Activated CD4-positive, alpha-beta T cell treated with anti-CD3 and anti-CD28 coated beads for 48 hours (primary cell): ENCODE results near the gene GAS2.
A peak's percentile ranks its signal among the peaks of the same experiment; 100 is the strongest.

Experiments
- DNase-seq: peaks from one replicate; pipeline ENCODE4 v3.0.0-alpha.2; 2020

Gene GAS2

GRCh38 chr11:22792497-22792896 lies 126.1 kb downstream of the GAS2 start:
- DNase-seq = peak; percentile 4

GRCh38 chr11:22795914-22796313 lies 129.5 kb downstream of the GAS2 start:
- no peak for DNase-seq

DNA sequence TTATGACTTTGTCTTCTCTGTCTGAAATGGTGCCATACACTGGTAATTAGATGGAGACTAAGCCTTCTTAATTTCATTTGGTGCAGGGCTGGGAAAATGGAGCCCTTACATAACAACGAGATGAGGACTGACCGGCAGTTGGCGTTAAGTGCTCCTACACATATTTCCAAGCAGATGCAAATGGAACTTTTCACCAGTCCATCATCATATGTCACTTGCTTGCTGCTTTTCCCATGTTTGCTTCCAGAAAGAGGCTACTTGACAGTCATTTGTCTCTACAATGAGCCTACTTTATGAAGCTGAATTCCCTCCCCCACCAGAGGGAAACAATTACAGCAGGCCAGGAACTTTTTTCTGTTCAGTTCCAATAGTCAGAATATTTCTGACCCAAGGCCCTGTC lies 130.6 kb downstream of the GAS2 start:
- no peak for DNase-seq

- no peak for DNase-seq
Observed at GRCh38 chr11:22798901-22799300, 132.5 kb downstream of the GAS2 start.

DNA sequence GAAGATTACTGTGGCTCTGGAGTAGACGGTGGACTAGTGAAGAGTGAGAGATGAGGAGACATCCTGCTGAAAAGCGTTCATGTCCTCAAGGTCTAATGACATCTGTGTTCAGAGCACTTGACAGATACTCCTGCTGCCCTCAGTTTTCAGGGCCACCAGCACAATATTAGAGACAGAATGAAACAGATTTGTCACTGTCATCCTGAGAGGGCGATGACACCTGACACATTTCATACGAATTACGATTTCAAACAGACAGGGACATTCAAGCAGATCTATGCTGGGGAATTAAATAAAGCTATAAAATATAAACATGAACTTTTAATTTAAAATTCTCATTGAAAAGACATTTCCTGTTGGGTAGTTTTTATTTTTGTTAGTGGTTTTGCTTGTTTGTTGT lies 134.1 kb downstream of the GAS2 start:
- DNase-seq = no peak

DNA sequence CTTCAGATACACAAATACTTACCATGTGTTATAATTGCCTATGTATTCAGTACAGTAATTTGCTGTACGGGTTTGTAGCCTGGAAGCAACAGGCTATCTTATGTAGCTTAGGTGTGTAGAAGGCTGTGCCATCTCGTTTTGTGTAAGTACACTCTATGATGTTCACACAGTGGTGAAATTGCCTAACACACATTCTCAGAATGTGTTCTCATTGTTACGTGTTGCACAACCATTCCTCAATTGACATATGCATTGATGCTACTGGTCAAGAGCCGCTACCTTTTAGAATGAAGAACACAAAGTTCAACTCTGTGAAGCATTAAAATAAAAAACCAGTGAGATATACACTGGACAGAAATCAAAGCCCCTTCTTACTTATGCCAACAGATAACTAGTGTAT lies 136.4 kb downstream of the GAS2 start:
- DNase-seq = no peak

GRCh38 chr11:22807391-22807790 lies 141.0 kb downstream of the GAS2 start:
- DNase-seq = no peak

DNA sequence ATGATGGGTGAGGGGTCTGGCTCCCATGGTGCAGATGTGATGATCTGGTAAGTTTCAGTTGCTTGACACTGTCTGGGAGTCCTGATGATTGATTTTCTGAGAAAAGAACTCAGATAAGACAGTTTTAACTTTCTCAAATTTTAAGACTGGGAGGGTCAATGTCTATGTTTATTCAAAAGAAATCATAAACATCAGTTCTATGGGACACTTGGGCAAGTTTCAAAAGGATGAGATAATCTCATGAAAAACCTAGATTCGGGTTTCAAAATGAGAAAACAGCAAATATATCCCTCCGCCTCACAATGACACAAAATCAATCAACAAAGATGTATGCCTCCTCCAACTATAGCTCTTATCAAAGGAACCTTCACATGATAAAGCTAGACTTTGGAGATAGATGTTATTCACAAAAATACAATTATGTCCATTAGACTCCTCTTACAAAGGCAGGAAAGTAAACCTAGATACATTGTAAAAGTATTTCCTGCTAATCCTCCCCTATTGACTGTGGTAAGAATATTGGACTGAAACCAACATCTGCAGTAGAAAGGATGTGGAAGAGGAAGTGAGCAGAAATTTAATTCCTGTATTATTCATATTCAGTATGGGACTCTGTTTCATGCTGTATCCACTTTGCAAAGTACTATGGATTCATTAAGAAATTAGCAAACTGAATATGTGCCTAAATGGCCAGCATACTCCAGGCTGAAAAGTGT lies 141.6 kb downstream of the GAS2 start:
- no peak for DNase-seq

DNA sequence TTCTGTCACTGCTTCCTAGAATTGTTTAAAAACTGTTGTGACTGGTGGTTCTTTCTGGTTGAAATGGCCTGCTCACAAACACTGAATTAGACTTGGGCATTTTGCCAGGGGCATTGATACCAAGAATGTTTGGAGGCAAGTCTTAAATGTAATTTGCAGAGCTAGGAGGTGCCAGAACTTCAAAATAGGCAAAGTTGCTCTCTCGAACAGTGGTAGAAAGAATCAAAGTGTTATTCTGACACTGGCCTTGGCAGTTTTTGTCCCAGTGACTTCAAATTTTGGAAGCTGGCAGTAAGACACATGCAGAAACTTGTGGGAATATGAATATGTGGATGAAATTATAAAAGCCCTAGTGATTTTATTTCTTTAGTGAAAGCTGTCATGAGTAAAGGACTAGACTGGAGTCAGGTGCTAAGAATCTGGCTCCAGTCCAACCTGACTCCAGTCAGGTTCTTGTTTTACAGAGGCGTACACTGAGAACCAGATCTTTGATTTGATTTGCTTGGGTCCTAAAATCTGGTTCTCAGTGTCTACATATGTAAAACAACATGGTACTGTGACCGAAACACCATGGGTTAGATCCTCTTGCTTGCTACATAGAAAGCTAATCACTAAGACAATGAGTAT lies 142.3 kb downstream of the GAS2 start:
- no peak for DNase-seq

- no peak for DNase-seq
Observed at GRCh38 chr11:22809893-22810292, 143.5 kb downstream of the GAS2 start.

DNA sequence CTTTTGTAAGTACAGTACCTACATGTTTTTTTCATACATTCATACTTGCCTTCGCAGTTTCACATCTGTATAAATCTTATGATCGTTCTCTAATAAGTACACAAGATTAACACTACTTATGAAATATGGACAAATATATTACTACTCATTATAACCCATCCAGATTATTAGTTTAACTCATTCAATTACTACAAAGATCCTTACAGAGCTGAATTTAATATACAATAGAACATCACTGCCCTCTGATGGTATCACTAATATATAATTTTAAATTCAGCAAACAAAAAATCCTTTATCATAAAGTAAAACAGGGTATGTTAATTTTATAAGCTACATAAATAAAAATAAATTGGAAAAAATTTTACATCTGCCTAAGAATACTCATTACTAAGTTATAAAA lies 155.8 kb downstream of the GAS2 start:
- DNase-seq = no peak

GRCh38 chr11:22828373-22828772 lies 162.0 kb downstream of the GAS2 start:
- DNase-seq = no peak

- DNase-seq = peak; percentile 96
Observed at GRCh38 chr11:22829231-22830081, 163.0 kb downstream of the GAS2 start, which contains the start of gene SVIP. Gene SVIP, minus strand, starts transcription at chr11:22829801. Its CDS starts 53 bp downstream, at chr11:22829748.

GRCh38 chr11:22830082-22830414 lies 163.6 kb downstream of the GAS2 start:
- no peak for DNase-seq

DNA sequence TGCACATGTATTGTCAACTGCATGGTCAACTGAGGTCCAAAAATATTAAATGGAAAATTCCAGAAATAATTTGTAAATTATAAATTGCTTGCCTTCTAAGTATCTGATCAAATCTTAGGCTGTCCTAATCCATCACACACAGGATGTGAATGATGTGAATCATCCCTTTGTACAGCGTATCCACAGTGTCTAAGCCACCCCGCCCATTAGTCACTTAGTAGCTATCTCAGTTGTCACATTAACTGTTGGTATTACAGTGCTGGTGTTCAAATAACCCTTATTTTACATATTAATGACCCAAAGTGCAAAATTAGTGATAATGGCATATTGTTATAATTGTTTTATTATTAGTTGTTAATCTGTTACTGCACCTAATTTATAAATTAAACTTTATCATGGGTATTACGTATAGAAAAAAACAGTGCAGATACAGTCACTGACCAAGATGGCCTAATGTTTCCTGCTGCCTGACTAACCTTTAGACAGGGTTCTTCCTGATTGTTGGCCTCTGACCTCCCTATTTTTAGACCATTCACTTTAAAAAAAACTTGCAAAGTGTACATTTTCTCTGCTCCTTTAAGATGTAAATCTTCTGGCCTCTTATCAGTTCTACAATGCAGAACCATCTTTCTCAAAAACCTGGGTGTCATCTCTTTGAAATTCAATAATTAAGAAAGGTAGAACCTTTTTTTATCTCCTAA lies 166.1 kb downstream of the GAS2 start:
- DNase-seq = peak; percentile 17

GRCh38 chr11:22846726-22847125 lies 180.3 kb downstream of the GAS2 start:
- DNase-seq = no peak

DNA sequence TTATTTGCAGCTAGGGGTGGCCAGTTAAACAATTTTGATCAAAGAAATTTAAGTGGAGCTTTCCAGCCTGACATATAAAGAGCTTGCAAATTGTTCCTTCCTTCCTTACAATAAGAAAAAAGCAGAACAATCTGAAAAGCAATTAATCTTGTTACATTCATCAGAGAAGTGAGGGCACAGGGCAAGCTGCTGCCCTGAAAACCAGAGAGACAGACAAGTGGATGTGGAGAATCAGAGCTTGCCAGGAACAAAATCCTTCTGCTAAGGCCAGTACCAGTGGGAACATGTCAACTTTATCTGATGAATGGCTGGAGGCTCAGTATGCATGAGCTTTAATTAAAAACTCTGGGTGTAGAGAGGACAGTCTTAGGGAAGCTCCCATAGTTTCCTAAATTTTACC lies 185.1 kb downstream of the GAS2 start:
- no peak for DNase-seq

DNA sequence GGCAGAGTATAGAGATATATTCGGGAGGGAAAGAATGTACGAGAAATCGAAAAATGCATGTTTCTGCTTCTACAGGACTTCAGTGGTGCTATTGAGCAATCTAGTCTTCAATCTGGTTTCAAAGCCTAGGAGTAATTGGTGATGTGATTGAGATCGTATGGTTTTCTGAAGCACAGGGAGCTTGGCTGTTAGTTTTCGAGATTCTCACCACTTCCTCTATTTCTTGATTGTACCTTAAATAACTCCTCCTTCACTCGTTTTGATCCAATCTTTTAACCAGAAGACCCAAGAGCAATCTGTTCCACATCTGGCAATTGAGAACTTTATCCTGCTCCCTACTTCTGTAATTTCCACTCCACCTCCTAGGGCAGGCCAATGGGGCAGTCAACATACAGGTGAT lies 193.3 kb downstream of the GAS2 start:
- no peak for DNase-seq

- DNase-seq = no peak
Observed at GRCh38 chr11:22860241-22860640, 193.8 kb downstream of the GAS2 start, which contains the start of gene CCDC179. Gene CCDC179, minus strand, starts transcription at chr11:22860474. Its CDS starts 53 bp downstream, at chr11:22860421.
